Measurements from ENCODE around the gene CHRDL2.

The CHRDL2 gene

GRCh38 chr11:74748211-74749126 is 17.2 kb upstream of the CHRDL2 start, which contains the start of gene RNF169:
Gene RNF169, plus strand, starts transcription at chr11:74748849. Its CDS starts 32 bp downstream, at chr11:74748881.
- DNase-seq: peak; percentile 97

GRCh38 chr11:74746868-74747267 is 15.6 kb upstream of the CHRDL2 start:
- no peak for DNase-seq

GRCh38 chr11:74744277-74744676 is 13.1 kb upstream of the CHRDL2 start:
- no peak for DNase-seq

GRCh38 chr11:74743640-74744039 is 12.4 kb upstream of the CHRDL2 start:
- no peak for DNase-seq

GRCh38 chr11:74742070-74742469 is 10.8 kb upstream of the CHRDL2 start:
- no peak for DNase-seq

GRCh38 chr11:74739546-74740270 is 8.5 kb upstream of the CHRDL2 start:
- peak; percentile 5 for DNase-seq

- no peak for DNase-seq
Observed at GRCh38 chr11:74736031-74736430, 4.8 kb upstream of the CHRDL2 start.

- DNase-seq: no peak
Observed at GRCh38 chr11:74735365-74735928, 4.2 kb upstream of the CHRDL2 start.

- no peak for DNase-seq
Observed at GRCh38 chr11:74734559-74734925, 3.3 kb upstream of the CHRDL2 start.

GRCh38 chr11:74730571-74731260 is 510 bp downstream of the CHRDL2 start:
- DNase-seq: no peak

- no peak for DNase-seq
Observed at GRCh38 chr11:74729397-74729796, 1.8 kb downstream of the CHRDL2 start.

GRCh38 chr11:74726547-74727182 is 4.6 kb downstream of the CHRDL2 start:
- DNase-seq: peak; percentile 85

- DNase-seq: no peak
Observed at GRCh38 chr11:74725701-74726100, 5.5 kb downstream of the CHRDL2 start.

GRCh38 chr11:74723511-74723910 is 7.7 kb downstream of the CHRDL2 start:
- no peak for DNase-seq

GRCh38 chr11:74721479-74721835 is 9.8 kb downstream of the CHRDL2 start:
- DNase-seq: no peak

- DNase-seq: no peak
Observed at GRCh38 chr11:74720596-74721478, 10.4 kb downstream of the CHRDL2 start.

GRCh38 chr11:74719011-74719410 is 12.2 kb downstream of the CHRDL2 start:
- no peak for DNase-seq

GRCh38 chr11:74717221-74717969 is 13.8 kb downstream of the CHRDL2 start:
- no peak for DNase-seq

GRCh38 chr11:74714904-74715303 is 16.3 kb downstream of the CHRDL2 start:
- no peak for DNase-seq

- no peak for DNase-seq
Observed at GRCh38 chr11:74713686-74714085, 17.5 kb downstream of the CHRDL2 start.
